ENCODE results near the gene SLC1A7.

DNA sequence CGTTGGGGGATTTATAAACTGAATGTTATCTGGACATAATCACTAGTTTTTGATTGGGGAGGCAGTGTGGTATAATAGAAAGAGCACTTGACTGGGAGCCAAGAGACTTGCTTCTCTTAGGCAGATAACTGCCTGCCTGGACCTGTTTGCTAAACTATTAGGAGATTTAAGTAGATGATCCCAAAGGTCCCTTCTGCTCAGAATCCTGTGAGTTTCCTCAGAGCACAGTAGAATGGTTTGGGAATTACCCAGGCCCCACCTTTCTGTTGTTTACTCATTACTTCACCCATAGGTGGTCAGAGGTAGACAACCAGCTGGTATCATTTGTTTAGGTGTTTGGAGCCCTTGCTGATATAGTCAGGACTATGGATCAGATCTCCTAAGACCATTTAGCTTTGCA lies 90.8 kb downstream of the SLC1A7 start:
- TF ChIP-seq CTCF (IDR thresholded peaks at IDR 0.05) (no peak), POLR2AphosphoS5 (IDR thresholded peaks at IDR 0.05; ENCODE audit: low read depth, low read length) (no peak), SIN3A (IDR thresholded peaks at IDR 0.05; ENCODE audit: borderline replicate concordance, insufficient read depth, low read depth, low read length) (no peak)
- TF ChIP-seq, protein P1, sequence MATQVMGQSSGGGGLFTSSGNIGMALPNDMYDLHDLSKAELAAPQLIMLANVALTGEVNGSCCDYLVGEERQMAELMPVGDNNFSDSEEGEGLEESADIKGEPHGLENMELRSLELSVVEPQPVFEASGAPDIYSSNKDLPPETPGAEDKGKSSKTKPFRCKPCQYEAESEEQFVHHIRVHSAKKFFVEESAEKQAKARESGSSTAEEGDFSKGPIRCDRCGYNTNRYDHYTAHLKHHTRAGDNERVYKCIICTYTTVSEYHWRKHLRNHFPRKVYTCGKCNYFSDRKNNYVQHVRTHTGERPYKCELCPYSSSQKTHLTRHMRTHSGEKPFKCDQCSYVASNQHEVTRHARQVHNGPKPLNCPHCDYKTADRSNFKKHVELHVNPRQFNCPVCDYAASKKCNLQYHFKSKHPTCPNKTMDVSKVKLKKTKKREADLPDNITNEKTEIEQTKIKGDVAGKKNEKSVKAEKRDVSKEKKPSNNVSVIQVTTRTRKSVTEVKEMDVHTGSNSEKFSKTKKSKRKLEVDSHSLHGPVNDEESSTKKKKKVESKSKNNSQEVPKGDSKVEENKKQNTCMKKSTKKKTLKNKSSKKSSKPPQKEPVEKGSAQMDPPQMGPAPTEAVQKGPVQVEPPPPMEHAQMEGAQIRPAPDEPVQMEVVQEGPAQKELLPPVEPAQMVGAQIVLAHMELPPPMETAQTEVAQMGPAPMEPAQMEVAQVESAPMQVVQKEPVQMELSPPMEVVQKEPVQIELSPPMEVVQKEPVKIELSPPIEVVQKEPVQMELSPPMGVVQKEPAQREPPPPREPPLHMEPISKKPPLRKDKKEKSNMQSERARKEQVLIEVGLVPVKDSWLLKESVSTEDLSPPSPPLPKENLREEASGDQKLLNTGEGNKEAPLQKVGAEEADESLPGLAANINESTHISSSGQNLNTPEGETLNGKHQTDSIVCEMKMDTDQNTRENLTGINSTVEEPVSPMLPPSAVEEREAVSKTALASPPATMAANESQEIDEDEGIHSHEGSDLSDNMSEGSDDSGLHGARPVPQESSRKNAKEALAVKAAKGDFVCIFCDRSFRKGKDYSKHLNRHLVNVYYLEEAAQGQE (IDR thresholded peaks at IDR 0.05; ENCODE audit: insufficient read depth in 1 of 2, low read depth in 2 of 2, low read length in 1 of 2) = no peak
